Gastrocnemius medialis (tissue), 4 donors: ENCODE results near the gene STAP2.

ENCODE experiments used
- CTCF ChIP-seq, 5 experiments: fragments of 450-650 bp in 3 of 5; fragments of 200-600 bp in 2 of 5; sonication (generic) in 2 of 5; IDR thresholded peaks in 4 of 5; conservative IDR thresholded peaks in 1 of 5; 1 replicate in 4 of 5; 2 replicates in 1 of 5; pipeline ENCODE4 v1.5.1; 2016 to 2019; ENCODE audit warnings: antibody characterized with exemption in 5 of 5, mild to moderate bottlenecking in 3 of 5, moderate library complexity in 3 of 5
- POLR2A ChIP-seq, 2 donors: fragments of 450-650 bp; IDR thresholded peaks; one replicate each; pipeline ENCODE4 v1.6.1; 2017; ENCODE audit warnings: antibody characterized with exemption in 2 of 2, mild to moderate bottlenecking in 2 of 2, moderate library complexity in 2 of 2

- TF ChIP-seq CTCF (IDR thresholded peaks at IDR 0.05 in 4 of 5, conservative IDR thresholded peaks at IDR 0.05 in 1 of 5) (no peak), POLR2A (IDR thresholded peaks at IDR 0.05) (no peak)
Measured at GRCh38 chr19:4350111-4350510, 11.5 kb upstream of the STAP2 start.
